SK-N-MC (cell line): ENCODE results near the gene TSSK3.

ENCODE experiments used
- EZH2 ChIP-seq: fragments of 200-600 bp; sonication (generic); IDR thresholded peaks from one replicate; pipeline ENCODE4 v1.6.1; 2017; ENCODE audit warnings: antibody characterized with exemption
- FOXP2 ChIP-seq: optimal IDR thresholded peaks from 2 replicates; pipeline ENCODE3; 2011; ENCODE audit warnings: mild to moderate bottlenecking, moderate library complexity; ENCODE audit not compliant: insufficient read depth; ENCODE audit errors: extremely low read length, control extremely low read depth
- POLR2AphosphoS5 ChIP-seq: IDR thresholded peaks from 2 replicates; pipeline ENCODE4 v1.6.1; 2012; ENCODE audit warnings: mild to moderate bottlenecking, low read depth, low read length, borderline replicate concordance

GRCh38 chr1:32321712-32322291 is 40.5 kb upstream of the TSSK3 start:
- TF ChIP-seq POLR2AphosphoS5 (no peak), EZH2 (no peak), FOXP2 (no peak)
